ENCODE measurements around the gene TPST1. TPM values are rescaled to one million over a fixed set of nuclear protein-coding genes. Genes with fewer than 3 reads are reported as not detected.
A peak's percentile ranks its signal among the peaks of the same experiment; 100 is the strongest.

TPST1 gene
- total RNA-seq, 4 donors from 2014 or later: 9.6 to 22.4 (median 14.4) TPM

- Histone ChIP-seq H3K9me3 (no peaks in the 10 kb centered on the region), H3K4me1 (peaks cover 0 to 6% (median 0%) of the 10 kb centered on the region in 4 donors), H3K27me3 (no peaks in the 10 kb centered on the region), H3K27ac (replicated peaks in 1 of 4) (no peak overlapping the region), H3K36me3 (no peaks in the 10 kb centered on the region), H3K4me3 (no peak overlapping the region)
- intact Hi-C loops (cut with DNase I): no loop called here
- no peak for DNase-seq (ENCODE audit: extremely low spot score)
- TF ChIP-seq EP300 (IDR thresholded peaks at IDR 0.05) (no peak), POLR2A (IDR thresholded peaks at IDR 0.05; ENCODE audit: low read depth) (no peak), CTCF (IDR thresholded peaks at IDR 0.05) (no peak), POLR2AphosphoS5 (IDR thresholded peaks at IDR 0.05) (no peak)
- 77% methylated on average over 3 of the region's 3 CpGs for WGBS
These were observed 45.6 kb downstream of the TPST1 start for GRCh38 chr7:66250711-66251110.

GRCh38 chr7:66255534-66256100 lies 50.5 kb downstream of the TPST1 start:
- Histone ChIP-seq H3K36me3 (no peaks in the 10 kb centered on the region), H3K4me3 (no peak overlapping the region), H3K27ac (replicated peaks in 1 of 4) (no peak overlapping the region), H3K9me3 (no peaks in the 10 kb centered on the region), H3K4me1 (peaks cover 0 to 12% (median 2%) of the 10 kb centered on the region in 4 donors), H3K27me3 (no peaks in the 10 kb centered on the region)
- DNase-seq (ENCODE audit: extremely low spot score): no peak
- TF ChIP-seq POLR2AphosphoS5 (IDR thresholded peaks at IDR 0.05) (no peak), EP300 (IDR thresholded peaks at IDR 0.05) (no peak), POLR2A (IDR thresholded peaks at IDR 0.05; ENCODE audit: low read depth) (no peak), CTCF (IDR thresholded peaks at IDR 0.05) (no peak)
- intact Hi-C loops (cut with DNase I): no loop called here

- H3K4me3 ChIP-seq: no peak overlapping the region
- intact Hi-C loops (cut with DNase I): no loop called here
- H3K27ac ChIP-seq (replicated peaks in 1 of 4): no peak overlapping the region
- no peaks in the 10 kb centered on the region for H3K27me3 ChIP-seq
- no peaks in the 10 kb centered on the region for H3K36me3 ChIP-seq
- H3K9me3 ChIP-seq: no peaks in the 10 kb centered on the region
- DNase-seq (ENCODE audit: extremely low spot score): no peak
- TF ChIP-seq EP300 (IDR thresholded peaks at IDR 0.05) (no peak), POLR2AphosphoS5 (IDR thresholded peaks at IDR 0.05) (no peak), CTCF (IDR thresholded peaks at IDR 0.05) (no peak), POLR2A (IDR thresholded peaks at IDR 0.05; ENCODE audit: low read depth) (no peak)
- peaks cover 0 to 12% (median 2%) of the 10 kb centered on the region in 4 donors for H3K4me1 ChIP-seq
- 17% methylated on average over 1 of the region's 1 CpG for WGBS
These were observed 51.1 kb downstream of the TPST1 start for GRCh38 chr7:66256281-66256680.

GRCh38 chr7:66257481-66257880 lies 52.3 kb downstream of the TPST1 start:
- Histone ChIP-seq H3K4me3 (no peak overlapping the region), H3K27ac (replicated peaks in 1 of 4) (no peak overlapping the region), H3K9me3 (no peaks in the 10 kb centered on the region), H3K36me3 (no peaks in the 10 kb centered on the region), H3K4me1 (peaks cover 0 to 12% (median 2%) of the 10 kb centered on the region in 4 donors), H3K27me3 (no peaks in the 10 kb centered on the region)
- TF ChIP-seq POLR2AphosphoS5 (IDR thresholded peaks at IDR 0.05) (no peak), EP300 (IDR thresholded peaks at IDR 0.05) (no peak), POLR2A (IDR thresholded peaks at IDR 0.05; ENCODE audit: low read depth) (no peak), CTCF (IDR thresholded peaks at IDR 0.05) (no peak)
- no peak for DNase-seq (ENCODE audit: extremely low spot score)
- 91% methylated on average over 4 of the region's 4 CpGs for WGBS
- intact Hi-C loops (cut with DNase I): no loop called here

GRCh38 chr7:66258409-66258808 lies 53.3 kb downstream of the TPST1 start:
- Histone ChIP-seq H3K4me1 (peaks cover 0 to 12% (median 2%) of the 10 kb centered on the region in 4 donors), H3K4me3 (no peak overlapping the region), H3K9me3 (no peaks in the 10 kb centered on the region), H3K36me3 (no peaks in the 10 kb centered on the region), H3K27ac (replicated peaks in 1 of 4) (peak overlapping the region in 1 of 4 donors; percentile 51), H3K27me3 (no peaks in the 10 kb centered on the region)
- no peak for TF ChIP-seq POLR2A (IDR thresholded peaks at IDR 0.05; ENCODE audit: low read depth)
- TF ChIP-seq EP300 (IDR thresholded peaks at IDR 0.05): no peak
- TF ChIP-seq CTCF (IDR thresholded peaks at IDR 0.05): no peak
- no peak for TF ChIP-seq POLR2AphosphoS5 (IDR thresholded peaks at IDR 0.05)
- no peak for DNase-seq (ENCODE audit: extremely low spot score)
- intact Hi-C loops (cut with DNase I): no loop called here
- 48% methylated on average over 5 of the region's 5 CpGs for WGBS
